Adrenal gland (tissue), 12 donors: Measurements from ENCODE around the gene QPCT. TPM values are rescaled to one million over a fixed set of nuclear protein-coding genes. Genes with fewer than 3 reads are reported as not detected.

Source experiments
- DNase-seq, 7 donors: peaks; one replicate each; pipeline ENCODE4 v3.0.0-alpha.2; 2019 to 2020
- H3K27ac ChIP-seq, 5 donors: fragments of 200-600 bp; sonication (generic) in 4 of 5; 1 replicate in 3 of 5; 2 replicates in 2 of 5; pipeline versions ENCODE4 v1.5.1 to v1.8.0; 2016 to 2020; ENCODE audit warnings: mild to moderate bottlenecking in 1 of 5
- H3K27me3 ChIP-seq: fragments of 200-600 bp; 2 replicates; pipeline ENCODE4 v1.8.0; 2021
- H3K36me3 ChIP-seq, 2 donors: fragments of 200-600 bp; replicated peaks in 1 of 2; 1 replicate in 1 of 2; 2 replicates in 1 of 2; pipeline versions ENCODE4 v1.5.1 to v1.8.0; 2018 to 2022
- H3K4me1 ChIP-seq, 2 donors: fragments of 200-600 bp; replicated peaks in 1 of 2; 1 replicate in 1 of 2; 2 replicates in 1 of 2; pipeline versions ENCODE4 v1.5.1 to v1.8.0; 2018 to 2021
- H3K4me3 ChIP-seq, 4 donors: fragments of 200-600 bp; sonication (generic) in 3 of 4; one replicate each; pipeline ENCODE4 v1.5.1; 2016 to 2018
- H3K9me3 ChIP-seq, 3 donors: fragments of 200-600 bp; sonication (generic) in 1 of 3; replicated peaks in 1 of 3; 1 replicate in 2 of 3; 2 replicates in 1 of 3; pipeline versions ENCODE4 v1.5.1 to v1.8.0; 2016 to 2021
- CTCF ChIP-seq, 6 experiments: fragments of 450-650 bp in 4 of 6; fragments of 200-600 bp in 2 of 6; sonication (generic) in 1 of 6; IDR thresholded peaks; 1 replicate in 5 of 6; 2 replicates in 1 of 6; pipeline versions ENCODE4 v1.5.1 to v1.8.0; 2016 to 2021; ENCODE audit warnings: antibody characterized with exemption in 6 of 6, mild to moderate bottlenecking in 2 of 6, moderate library complexity in 1 of 6
- POLR2A ChIP-seq, 2 donors: fragments of 450-650 bp; IDR thresholded peaks; one replicate each; pipeline ENCODE4 v1.6.1; 2017; ENCODE audit warnings: antibody characterized with exemption in 2 of 2, mild to moderate bottlenecking in 2 of 2, moderate library complexity in 1 of 2
- WGBS, 4 donors: extraction: QIAGEN DNeasy Blood & Tissue Kit in 2 of 4; methylation state at CpG; one replicate each; pipeline versions ENCODE4 v1.1.5 to v1.1.7; 2013 to 2017; 5-methylcytosine and 5-hydroxymethylcytosine counted together
- intact Hi-C, 2 donors: fragments of 100-400 bp; cut with DNase I; formaldehyde crosslinking; loops; one replicate each; pipeline versions ENCODE4 v1.14.1 to v1.15.0; 2022 to 2023
- polyA plus RNA-seq, 3 donors: library from polyadenylated mRNA; stranded (reverse); fragments of 200-250 nt in 2 of 3; fragments of 350-450 nt in 1 of 3; fragmentation: Illumina TruSeq in 1 of 3; extraction: RNeasy Lipid Tissue Mini Kit (QIAGEN cat#74804) in 1 of 3; gene quantifications; one replicate each; pipeline ENCODE4 v1.2.3, GENCODE V29; 2013 to 2014
- total RNA-seq, 9 donors: library from RNA; depleted of rRNA in 4 of 9; stranded (reverse); fragments of >200 nt in 4 of 9; fragments of 120-200 nt in 1 of 9; fragmentation: NEBNext Ultra II Directional in 1 of 9; extraction: Animal tissue kit (Norgen Biotek cat#: 25700) in 1 of 9; gene quantifications; one replicate each; pipeline versions ENCODE4 v1.1.0 to v1.2.4, GENCODE V29; 2013 to 2023
- donor health status: healthy with polysubstance abuse.
- donor health status: Bipolar disorder and iron deficiency.
- donor health status: DM: yes; HTN: yes; CAD: no.
- donor health status: DM: no; HTN: no; CAD: no.
- donor health status: DM: no; HTN: no; CAD: no.
- donor health status: DM: yes; HTN: yes; CAD: no.

Gene QPCT
- total and polyA plus RNA-seq, 12 donors, result 30.6 to 746 (median 192) TPM

- intact Hi-C loops, result loop anchor here in 1 of 2 donors (5.0 kb wide), 2 partner anchors 437 to 482 kb away; no protein-coding TSS in a partner anchor
- H3K27ac ChIP-seq, result peak overlapping the region in 3 of 5 donors; percentile 24 to 64 (median 25)
- TF ChIP-seq POLR2A (IDR thresholded peaks at IDR 0.05), result no peak
- TF ChIP-seq CTCF (IDR thresholded peaks at IDR 0.05), result no peak
These were observed 50.5 kb downstream of the QPCT start for GRCh38 chr2:37394796-37395555.

GRCh38 chr2:37396890-37397565, 52.6 kb downstream of the QPCT start:
- no peak overlapping the region for H3K27ac ChIP-seq
- DNase-seq, result no peak
- H3K4me1 ChIP-seq, result peaks cover 0 to 6% of the 10 kb centered on the region in 2 donors
- H3K27me3 ChIP-seq, result no peaks in the 10 kb centered on the region
- intact Hi-C loops, result loop anchor here in 1 of 2 donors (5.0 kb wide), 1 partner anchor 435 kb away; no protein-coding TSS in a partner anchor
- no peak overlapping the region for H3K4me3 ChIP-seq
- WGBS, 4 donors, result 90 to 96% (median 92%) methylated on average over 1 of the region's 1 CpG
- TF ChIP-seq POLR2A (IDR thresholded peaks at IDR 0.05) (no peak), CTCF (IDR thresholded peaks at IDR 0.05) (no peak)
- no peaks in the 10 kb centered on the region for H3K9me3 ChIP-seq
- H3K36me3 ChIP-seq, result no peaks in the 10 kb centered on the region

More at GRCh38 chr2:37394796-37395555, 50.5 kb downstream of the QPCT start:
- peak in 2 of 7 donors; percentile 40 to 57 for DNase-seq
- H3K27me3 ChIP-seq, result no peaks in the 10 kb centered on the region
- no peaks in the 10 kb centered on the region for H3K36me3 ChIP-seq
- no peak overlapping the region for H3K4me3 ChIP-seq
- WGBS, 4 donors, result 58 to 73% (median 62%) methylated on average over 9 of the region's 9 CpGs
- no peaks in the 10 kb centered on the region for H3K9me3 ChIP-seq
- H3K4me1 ChIP-seq, result peaks cover 0 to 14% of the 10 kb centered on the region in 2 donors

GRCh38 chr2:37398990-37399389, 54.6 kb downstream of the QPCT start:
- no peak for DNase-seq
- Histone ChIP-seq H3K4me3 (no peak overlapping the region), H3K27ac (no peak overlapping the region), H3K9me3 (no peaks in the 10 kb centered on the region), H3K27me3 (no peaks in the 10 kb centered on the region), H3K36me3 (no peaks in the 10 kb centered on the region), H3K4me1 (peaks cover 0 to 6% of the 10 kb centered on the region in 2 donors)
- intact Hi-C loops, result loop anchor here in 1 of 2 donors (5.0 kb wide), 1 partner anchor 433 kb away; no protein-coding TSS in a partner anchor
- WGBS, 4 donors, result 94 to 99% (median 96%) methylated on average over 1 of the region's 1 CpG
- TF ChIP-seq CTCF (IDR thresholded peaks at IDR 0.05), result no peak
- TF ChIP-seq POLR2A (IDR thresholded peaks at IDR 0.05), result no peak

- no peaks in the 10 kb centered on the region for H3K27me3 ChIP-seq
- no peak for DNase-seq
- 88 to 98% (median 95%) methylated on average over 4 of the region's 4 CpGs for WGBS, 4 donors
- peaks cover 0 to 6% of the 10 kb centered on the region in 2 donors for H3K4me1 ChIP-seq
- TF ChIP-seq CTCF (IDR thresholded peaks at IDR 0.05), result no peak
- TF ChIP-seq POLR2A (IDR thresholded peaks at IDR 0.05), result no peak
- H3K27ac ChIP-seq, result no peak overlapping the region
- H3K36me3 ChIP-seq, result no peaks in the 10 kb centered on the region
- intact Hi-C loops, result no loop called here
- no peaks in the 10 kb centered on the region for H3K9me3 ChIP-seq
- no peak overlapping the region for H3K4me3 ChIP-seq
These were observed 55.6 kb downstream of the QPCT start for GRCh38 chr2:37400041-37400440.
